K562 (cell line): ENCODE data around the gene ZNRF3. TPM values are rescaled to one million over a fixed set of nuclear protein-coding genes. Genes with fewer than 3 reads are reported as not detected.

Experiments
- ATAC-seq: fragments of 200-7000 bp; cut with Tn5 transposase; 3 replicates; pipeline ENCODE4 v1.9.1; 2020; ENCODE audit warnings: moderate library complexity
- BruUV-seq: library from RNA; stranded (reverse); fragments of 400-500 nt; replicated peaks from 2 replicates; lab custom pipeline; 2021; lab: Mats Ljungman, UMichigan
- CTCF ChIA-PET: fragments of 300-600 bp; formaldehyde crosslinking; extraction: SDS; loops from one replicate; lab custom pipeline; 2021; ENCODE audit warnings: low intra/inter-chr PET ratio; lab: Yijun Ruan, JAX
- POLR2A ChIA-PET: fragments of 300-600, 350-650 bp; sonication (Branson Sonifier 250); formaldehyde crosslinking; extraction: SDS; loops from one replicate; lab custom pipeline; 2021; ENCODE audit warnings: antibody characterized with exemption, inconsistent platforms; lab: Yijun Ruan, JAX
- DNase-seq, 4 experiments: peaks; one replicate each; pipeline versions ENCODE4 v3.0.0 to v3.0.0-alpha.2; 2011 to 2018; ENCODE audit warnings: low spot score in 3 of 4, mixed read lengths in 3 of 4; ENCODE audit errors: extremely low read depth in 1 of 4
- FAIRE-seq: peaks from 2 replicates; lab custom pipeline; 2011; peaks lifted over from hg19 to GRCh38; lab: Jason Lieb, UNC
- H2AFZ ChIP-seq: 2 replicates; pipeline ENCODE4 v1.6.0; 2011; ENCODE audit warnings: low read depth, low read length, control low read depth, inconsistent platforms
- H3K27ac ChIP-seq: fragments of 200-600 bp; 3 replicates; pipeline ENCODE4 v1.8.0; 2011; ENCODE audit warnings: low read depth, mild to moderate bottlenecking, control low read depth, inconsistent platforms, low read length, moderate library complexity, mixed read lengths; ENCODE audit errors: extremely low read depth
- H3K27me3 ChIP-seq, 2 experiments: fragments of 300-600 bp in 1 of 2; 2 replicates in 1 of 2; 3 replicates in 1 of 2; pipeline versions ENCODE4 v1.6.0 to v1.8.0; 2011; ENCODE audit warnings: inconsistent platforms in 2 of 2, low read length in 2 of 2, mild to moderate bottlenecking in 1 of 2, mixed read lengths in 1 of 2, moderate library complexity in 1 of 2; ENCODE audit not compliant: control insufficient read depth in 2 of 2, insufficient read depth in 2 of 2
- H3K36me3 ChIP-seq: fragments of 300-600 bp; 3 replicates; pipeline ENCODE4 v1.8.0; 2011; ENCODE audit warnings: mild to moderate bottlenecking, low read length, inconsistent platforms; ENCODE audit not compliant: control insufficient read depth, insufficient read depth
- H3K4me1 ChIP-seq, 2 experiments: fragments of 200-600 bp in 1 of 2; replicated peaks in 1 of 2; 2 replicates in 1 of 2; 3 replicates in 1 of 2; pipeline versions ENCODE4 v1.5.1 to v1.8.0; 2011; ENCODE audit warnings: inconsistent platforms in 2 of 2, low read length in 2 of 2, mild to moderate bottlenecking in 1 of 2, mixed read lengths in 1 of 2, moderate library complexity in 1 of 2; ENCODE audit not compliant: control insufficient read depth in 2 of 2, insufficient read depth in 2 of 2
- H3K4me2 ChIP-seq: 2 replicates; pipeline ENCODE4 v1.6.1; 2011; ENCODE audit warnings: low read length, control low read depth, inconsistent platforms, mixed read lengths; ENCODE audit not compliant: insufficient read depth
- H3K4me3 ChIP-seq: fragments of 200-600 bp; sonication (generic), shearing (Covaris generic); 2 replicates; pipeline ENCODE4 v1.5.1; 2016; ENCODE audit warnings: control low read depth, inconsistent platforms
- H3K79me2 ChIP-seq: fragments of 200-600 bp; 3 replicates; pipeline ENCODE4 v1.8.0; 2011; ENCODE audit warnings: low read length, inconsistent platforms; ENCODE audit not compliant: control insufficient read depth, insufficient read depth
- H3K9ac ChIP-seq, 2 experiments: 2 replicates each; pipeline versions ENCODE4 v1.6.0 to v1.6.1; 2011; ENCODE audit warnings: low read depth in 2 of 2, low read length in 2 of 2, control low read depth in 1 of 2, inconsistent platforms in 1 of 2, mild to moderate bottlenecking in 1 of 2, mixed read lengths in 1 of 2; ENCODE audit not compliant: insufficient read depth in 1 of 2
- H3K9me1 ChIP-seq: one replicate; pipeline ENCODE4 v1.6.0; 2011; ENCODE audit warnings: inconsistent platforms, mild to moderate bottlenecking, low read length, moderate library complexity; ENCODE audit not compliant: control insufficient read depth, insufficient read depth
- H3K9me3 ChIP-seq: replicated peaks from 2 replicates; pipeline ENCODE4 v1.5.1; 2011; ENCODE audit warnings: low read depth, low read length, inconsistent platforms; ENCODE audit not compliant: control insufficient read depth, insufficient read depth
- H4K20me1 ChIP-seq: replicated peaks from 2 replicates; pipeline ENCODE4 v1.6.1; 2011; ENCODE audit warnings: low read length, inconsistent platforms, mixed read lengths; ENCODE audit not compliant: control insufficient read depth, insufficient read depth
- BACH1 ChIP-seq: fragments of 200-800 bp; sonication (Bioruptor generic); IDR thresholded peaks from 2 replicates; pipeline ENCODE4 v1.6.1; 2016; ENCODE audit warnings: missing genetic modification characterization, missing compliant biosample characterization
- MAFK ChIP-seq: IDR thresholded peaks from 2 replicates; pipeline ENCODE4 v1.6.1; 2011; ENCODE audit warnings: low read length, improper control_type of control experiment
- NONO ChIP-seq, 2 experiments: fragments of 200-400 bp in 1 of 2; fragments of 450-650 bp in 1 of 2; formaldehyde crosslinking in 1 of 2; IDR thresholded peaks; 2 replicates each; pipeline ENCODE4 v1.6.1; 2017; ENCODE audit warnings: low read depth in 2 of 2, mild to moderate bottlenecking in 2 of 2, moderate library complexity in 2 of 2, low read length in 1 of 2
- NR3C1 ChIP-seq: sonication (generic); formaldehyde crosslinking; IDR thresholded peaks from 2 replicates; pipeline ENCODE4 v1.8.1; 2022; ENCODE audit warnings: missing genetic modification reagents
- OTX1 ChIP-seq: fragments of 450-650 bp; formaldehyde crosslinking; IDR thresholded peaks from 2 replicates; pipeline ENCODE4 v1.4.0; 2022; ENCODE audit warnings: mild to moderate bottlenecking
- SETDB1 ChIP-seq: IDR thresholded peaks from one replicate; pipeline ENCODE4 v1.6.1; 2012; ENCODE audit warnings: low read length, control low read depth, inconsistent platforms
- SMARCA5 ChIP-seq: fragments of 450-650 bp; IDR thresholded peaks from 2 replicates; pipeline ENCODE4 v1.6.1; 2016
- STAG1 ChIP-seq: sonication (generic); formaldehyde crosslinking; IDR thresholded peaks from 2 replicates; pipeline ENCODE4 v1.5.0; 2020; ENCODE audit warnings: missing genetic modification reagents, borderline replicate concordance
- STAT5B ChIP-seq: fragments of 250-450 bp; sonication (Bioruptor Pico); IDR thresholded peaks from 2 replicates; pipeline ENCODE4 v1.8.0; 2021; ENCODE audit warnings: mild to moderate bottlenecking, inconsistent platforms
- XRCC3 ChIP-seq: fragments of 450-650 bp; IDR thresholded peaks from 2 replicates; pipeline ENCODE4 v1.6.1; 2017; ENCODE audit warnings: mild to moderate bottlenecking, moderate library complexity
- ZNF644 ChIP-seq: fragments of 200-800 bp; sonication (Bioruptor generic); IDR thresholded peaks from 2 replicates; pipeline ENCODE4 v1.6.1; 2016; ENCODE audit warnings: low read depth, missing genetic modification characterization, missing compliant biosample characterization
- WGBS: fragments of 100-300 bp; shearing (Covaris generic); methylation state at CpG from one replicate; pipeline ENCODE4 v1.1.6; 2016; ENCODE audit warnings: low coverage, mixed read lengths; ENCODE audit not compliant: insufficient coverage; ENCODE audit errors: missing lambda C conversion rate; 5-methylcytosine and 5-hydroxymethylcytosine counted together
- in situ Hi-C: fragments of 300-500 bp; cut with MboI; formaldehyde crosslinking; loops from 4 replicates; pipeline ENCODE4 v1.15.0; 2018; ENCODE audit warnings: inconsistent platforms, mixed read lengths
- intact Hi-C: fragments of 100-400 bp; cut with micrococcal nuclease; formaldehyde crosslinking; loops from 2 replicates; pipeline ENCODE4 v1.14.2; 2022
- polyA plus RNA-seq, 8 experiments: library from polyadenylated mRNA; depleted of rRNA in 4 of 8; stranded (reverse) in 5 of 8; unstranded in 3 of 8; fragments of >200 nt; fragmentation: Nextera tagmentation in 2 of 8; fragmentation: Illumina TruSeq in 1 of 8; extraction: Ambion mirVana in 2 of 8; extraction: Trizol in 1 of 8; gene quantifications; 2 replicates each; pipeline versions ENCODE4 v1.2.1 to v1.2.3, GENCODE V29; 2011 to 2014; ENCODE audit warnings: inconsistent platforms in 1 of 8, missing spikeins in 1 of 8
- total RNA-seq, 7 experiments: library from RNA; depleted of rRNA in 6 of 7; stranded (reverse); fragments of >200 nt in 6 of 7; fragmentation: Illumina TruSeq in 2 of 7; extraction: Trizol in 2 of 7; gene quantifications; 2 replicates each; pipeline versions ENCODE4 v1.2.1 to v1.2.3, GENCODE V29; 2011 to 2021; ENCODE audit warnings: low replicate concordance in 1 of 7
- TF ChIP-seq, protein P1 (sequence below): sonication (generic); formaldehyde crosslinking; IDR thresholded peaks from 2 replicates; pipeline ENCODE4 v1.8.0; 2023; ENCODE audit warnings: mild to moderate bottlenecking, missing genetic modification reagents
- TF ChIP-seq, protein P2 (sequence below): fragments of 250-450 bp; sonication (Bioruptor Pico); IDR thresholded peaks from 2 replicates; pipeline ENCODE4 v1.8.0; 2022; ENCODE audit warnings: moderate library complexity, mild to moderate bottlenecking, inconsistent platforms
- TF ChIP-seq, protein P3 (sequence below): fragments of 250-450 bp; sonication (Bioruptor Pico); IDR thresholded peaks from 2 replicates; pipeline ENCODE4 v1.5.0; 2021; ENCODE audit warnings: mild to moderate bottlenecking, borderline replicate concordance

ZNRF3 gene
- total and polyA plus RNA-seq, 9 of the 15 experiments (the other 6 are each of a cell fraction or from before 2014, with no cell fraction given): 0.41 to 5.9 (median 1.7) TPM

DNA sequence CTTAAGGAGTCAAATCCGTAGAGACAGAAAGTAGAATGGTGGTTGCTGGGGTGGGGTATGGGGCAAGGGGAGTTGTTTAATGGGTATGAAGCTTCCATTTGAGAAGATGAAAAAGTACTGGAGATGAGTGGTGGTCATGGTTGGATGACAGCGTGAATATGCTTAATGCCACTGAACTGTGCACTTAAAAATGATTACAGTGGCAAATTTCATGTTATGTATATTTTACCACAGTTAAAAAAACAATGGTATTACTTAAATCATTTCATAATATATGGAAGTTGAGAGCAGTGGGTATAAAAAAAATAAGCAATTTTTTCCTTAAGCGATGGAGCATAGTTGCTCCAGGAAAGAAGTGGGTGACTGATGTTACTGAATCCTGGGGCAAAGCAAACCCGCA, 111.2 kb downstream of the ZNRF3 start (continued):
- TF ChIP-seq, protein P1, sequence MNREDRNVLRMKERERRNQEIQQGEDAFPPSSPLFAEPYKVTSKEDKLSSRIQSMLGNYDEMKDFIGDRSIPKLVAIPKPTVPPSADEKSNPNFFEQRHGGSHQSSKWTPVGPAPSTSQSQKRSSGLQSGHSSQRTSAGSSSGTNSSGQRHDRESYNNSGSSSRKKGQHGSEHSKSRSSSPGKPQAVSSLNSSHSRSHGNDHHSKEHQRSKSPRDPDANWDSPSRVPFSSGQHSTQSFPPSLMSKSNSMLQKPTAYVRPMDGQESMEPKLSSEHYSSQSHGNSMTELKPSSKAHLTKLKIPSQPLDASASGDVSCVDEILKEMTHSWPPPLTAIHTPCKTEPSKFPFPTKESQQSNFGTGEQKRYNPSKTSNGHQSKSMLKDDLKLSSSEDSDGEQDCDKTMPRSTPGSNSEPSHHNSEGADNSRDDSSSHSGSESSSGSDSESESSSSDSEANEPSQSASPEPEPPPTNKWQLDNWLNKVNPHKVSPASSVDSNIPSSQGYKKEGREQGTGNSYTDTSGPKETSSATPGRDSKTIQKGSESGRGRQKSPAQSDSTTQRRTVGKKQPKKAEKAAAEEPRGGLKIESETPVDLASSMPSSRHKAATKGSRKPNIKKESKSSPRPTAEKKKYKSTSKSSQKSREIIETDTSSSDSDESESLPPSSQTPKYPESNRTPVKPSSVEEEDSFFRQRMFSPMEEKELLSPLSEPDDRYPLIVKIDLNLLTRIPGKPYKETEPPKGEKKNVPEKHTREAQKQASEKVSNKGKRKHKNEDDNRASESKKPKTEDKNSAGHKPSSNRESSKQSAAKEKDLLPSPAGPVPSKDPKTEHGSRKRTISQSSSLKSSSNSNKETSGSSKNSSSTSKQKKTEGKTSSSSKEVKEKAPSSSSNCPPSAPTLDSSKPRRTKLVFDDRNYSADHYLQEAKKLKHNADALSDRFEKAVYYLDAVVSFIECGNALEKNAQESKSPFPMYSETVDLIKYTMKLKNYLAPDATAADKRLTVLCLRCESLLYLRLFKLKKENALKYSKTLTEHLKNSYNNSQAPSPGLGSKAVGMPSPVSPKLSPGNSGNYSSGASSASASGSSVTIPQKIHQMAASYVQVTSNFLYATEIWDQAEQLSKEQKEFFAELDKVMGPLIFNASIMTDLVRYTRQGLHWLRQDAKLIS: no peak
- TF ChIP-seq STAG1 (CRISPR knock-in tag) (no peak), SMARCA5 (no peak)
- TF ChIP-seq, protein P2, sequence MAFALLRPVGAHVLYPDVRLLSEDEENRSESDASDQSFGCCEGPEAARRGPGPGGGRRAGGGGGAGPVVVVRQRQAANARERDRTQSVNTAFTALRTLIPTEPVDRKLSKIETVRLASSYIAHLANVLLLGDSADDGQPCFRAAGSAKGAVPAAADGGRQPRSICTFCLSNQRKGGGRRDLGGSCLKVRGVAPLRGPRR (CRISPR knock-in tag): no peak

DNA sequence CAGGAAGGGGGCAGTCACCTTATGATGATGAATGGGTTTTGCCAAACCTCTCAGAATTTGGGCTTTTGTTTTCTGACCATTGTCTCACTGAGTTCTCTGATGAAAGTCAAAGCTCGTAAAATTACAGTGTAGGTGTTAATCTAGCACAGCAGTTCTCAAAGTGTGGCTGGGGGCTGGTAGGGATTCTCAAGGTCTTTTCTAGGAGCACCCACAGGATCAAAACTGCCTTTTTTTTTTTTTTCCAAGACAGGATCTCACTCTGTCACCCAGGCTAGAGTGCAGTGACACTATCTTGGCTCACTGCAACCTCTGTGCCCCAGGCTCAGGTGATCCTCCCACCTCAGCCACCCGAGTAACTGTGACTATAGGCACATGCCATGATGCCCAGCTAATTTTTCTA, 112.2 kb downstream of the ZNRF3 start:
- intact Hi-C loops (no loop called here), in situ Hi-C loops (no loop called here)
- Histone ChIP-seq H2AFZ (no peak overlapping the region), H3K4me3 (no peak overlapping the region), H3K27ac (no peak overlapping the region), H4K20me1 (no peaks in the 10 kb centered on the region), H3K79me2 (no peaks in the 10 kb centered on the region), H3K4me1 (no peaks in the 10 kb centered on the region; a peak in 1 of 5 replicates), H3K4me2 (no peak overlapping the region), H3K9me3 (no peaks in the 10 kb centered on the region), H3K36me3 (peaks cover 9% of the 10 kb centered on the region; the same call in 1 of the 3 replicates), H3K9ac (no peak overlapping the region), H3K27me3 (no peaks in the 10 kb centered on the region), H3K9me1 (no peaks in the 10 kb centered on the region)
- FAIRE-seq (no peak), ATAC-seq (no peak), DNase-seq (no peak)
- TF ChIP-seq, protein P3, sequence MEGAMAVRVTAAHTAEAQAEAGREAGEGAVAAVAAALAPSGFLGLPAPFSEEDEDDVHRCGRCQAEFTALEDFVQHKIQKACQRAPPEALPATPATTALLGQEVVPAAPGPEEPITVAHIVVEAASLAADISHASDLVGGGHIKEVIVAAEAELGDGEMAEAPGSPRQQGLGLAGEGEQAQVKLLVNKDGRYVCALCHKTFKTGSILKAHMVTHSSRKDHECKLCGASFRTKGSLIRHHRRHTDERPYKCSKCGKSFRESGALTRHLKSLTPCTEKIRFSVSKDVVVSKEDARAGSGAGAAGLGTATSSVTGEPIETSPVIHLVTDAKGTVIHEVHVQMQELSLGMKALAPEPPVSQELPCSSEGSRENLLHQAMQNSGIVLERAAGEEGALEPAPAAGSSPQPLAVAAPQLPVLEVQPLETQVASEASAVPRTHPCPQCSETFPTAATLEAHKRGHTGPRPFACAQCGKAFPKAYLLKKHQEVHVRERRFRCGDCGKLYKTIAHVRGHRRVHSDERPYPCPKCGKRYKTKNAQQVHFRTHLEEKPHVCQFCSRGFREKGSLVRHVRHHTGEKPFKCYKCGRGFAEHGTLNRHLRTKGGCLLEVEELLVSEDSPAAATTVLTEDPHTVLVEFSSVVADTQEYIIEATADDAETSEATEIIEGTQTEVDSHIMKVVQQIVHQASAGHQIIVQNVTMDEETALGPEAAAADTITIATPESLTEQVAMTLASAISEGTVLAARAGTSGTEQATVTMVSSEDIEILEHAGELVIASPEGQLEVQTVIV (CRISPR knock-in tag): no peak
- TF ChIP-seq XRCC3 (no peak), ZNF644 (tag) (no peak), STAT5B (CRISPR knock-in tag) (no peak), SETDB1 (no peak), BACH1 (tag) (no peak), MAFK (no peak), OTX1 (CRISPR knock-in tag) (no peak), NONO (IDR thresholded peaks at IDR 0.05; ENCODE audit: low read depth in 2 of 2, low read length in 1 of 2) (no peak), NR3C1 (no peak)
- ChIA-PET POLR2A (no interaction called here), CTCF (no interaction called here)
- WGBS: 75% methylated on average over 1 of the region's 2 CpGs
- BruUV-seq: no TSS peak
